NCI-H510A (cell line): ENCODE results near the gene GDF15.
"Not testable (repeated sequence)": the region's sequence is repeated elsewhere in the genome, so short reads cannot be mapped to it uniquely, and the experiment has no call there.

ENCODE experiments used
- DNase-seq: peaks from one replicate; lab custom pipeline; 2025; lab: John Stamatoyannopoulos, UW

The GDF15 gene

GRCh38 chr19:18364277-18364825, 21.6 kb upstream of the GDF15 start:
- DNase-seq = not testable (repeated sequence)

- peak; percentile 76 for DNase-seq
Measured at GRCh38 chr19:18364826-18365528, 21.0 kb upstream of the GDF15 start.

GRCh38 chr19:18366021-18366435, 19.9 kb upstream of the GDF15 start:
- DNase-seq = no peak

GRCh38 chr19:18368504-18369222, 17.3 kb upstream of the GDF15 start:
- no peak for DNase-seq

- DNase-seq = no peak
Measured at GRCh38 chr19:18373407-18373891, 12.5 kb upstream of the GDF15 start.

- peak; percentile 71 for DNase-seq
Measured at GRCh38 chr19:18373892-18374629, 11.9 kb upstream of the GDF15 start.

- DNase-seq = no peak
Measured at GRCh38 chr19:18377026-18377425, 8.9 kb upstream of the GDF15 start.

- peak; percentile 75 for DNase-seq
Measured at GRCh38 chr19:18379803-18380747, 5.9 kb upstream of the GDF15 start.

GRCh38 chr19:18380843-18381242, 5.1 kb upstream of the GDF15 start:
- DNase-seq = no peak

- not testable (repeated sequence) for DNase-seq
Measured at GRCh38 chr19:18383622-18384021, 2.3 kb upstream of the GDF15 start.

- no peak for DNase-seq
Measured at GRCh38 chr19:18384775-18385174, 1.2 kb upstream of the GDF15 start.

- DNase-seq = no peak
Measured at GRCh38 chr19:18385359-18385674, 641 bp upstream of the GDF15 start.

- DNase-seq = no peak
Measured at GRCh38 chr19:18386543-18387271, 749 bp downstream of the GDF15 start.

- DNase-seq = peak; percentile 85
Measured at GRCh38 chr19:18388100-18388959, 2.4 kb downstream of the GDF15 start.

GRCh38 chr19:18388960-18389725, 3.2 kb downstream of the GDF15 start:
- no peak for DNase-seq

- DNase-seq = no peak
Measured at GRCh38 chr19:18389726-18390064, 3.7 kb downstream of the GDF15 start.

GRCh38 chr19:18390065-18390907, 4.3 kb downstream of the GDF15 start:
- no peak for DNase-seq

GRCh38 chr19:18391509-18392075, 5.6 kb downstream of the GDF15 start:
- no peak for DNase-seq
